ENCODE measurements around the gene GRB10. TPM values are rescaled to one million over a fixed set of nuclear protein-coding genes. Genes with fewer than 3 reads are reported as not detected.
A peak's percentile ranks its signal among the peaks of the same experiment; 100 is the strongest.

GRB10 gene
- total and polyA plus RNA-seq, 2 donors (not counting 3 experiments of a cell fraction or from before 2014, with no cell fraction given): 43.7 to 240 TPM

DNA sequence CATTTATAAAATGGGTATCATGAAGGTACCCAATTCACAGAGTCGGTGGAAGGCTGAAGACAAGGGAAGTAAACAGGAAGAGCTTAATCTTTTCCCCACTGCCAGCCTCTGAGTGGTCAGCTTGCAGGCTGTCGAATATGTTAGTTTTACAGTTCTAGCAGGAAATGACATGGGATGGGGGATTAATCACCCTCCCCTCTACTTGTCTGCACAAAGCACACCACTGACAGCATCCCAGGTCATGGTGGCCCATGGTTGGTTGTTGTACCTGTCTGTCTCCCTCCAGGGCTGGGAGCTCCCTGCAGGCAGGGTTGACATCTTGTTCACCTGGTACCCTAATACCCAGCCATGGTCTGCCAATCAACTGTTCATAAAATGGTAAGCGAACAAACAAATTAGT lies 55.6 kb downstream of the GRB10 start:
- Histone ChIP-seq H2AFZ (ENCODE audit: low read depth, low read length) (no peak overlapping the region), H3K4me1 (ENCODE audit: control insufficient read depth, extremely low read depth, insufficient read depth, low read length) (peaks cover 60% of the 10 kb centered on the region), H3K9me3 (replicated peaks; ENCODE audit: control insufficient read depth, insufficient read depth, low read length) (no peaks in the 10 kb centered on the region), H4K20me1 (replicated peaks; ENCODE audit: control insufficient read depth, extremely low read depth, insufficient read depth, low read length) (no peaks in the 10 kb centered on the region), H3K9me1 (replicated peaks; ENCODE audit: control insufficient read depth, extremely low read depth, insufficient read depth, low read length) (no peaks in the 10 kb centered on the region), H3K79me2 (ENCODE audit: control insufficient read depth, insufficient read depth, low read length) (peaks cover 92% of the 10 kb centered on the region), H3K4me3 (replicated peaks in 1 of 3; ENCODE audit: insufficient read depth in 1 of 3, low read depth in 1 of 3, low read length in 3 of 3) (no peak overlapping the region), H3K4me2 (ENCODE audit: insufficient read depth, low read length) (peak overlapping the region; percentile 18), H3K27ac (ENCODE audit: insufficient read depth, low read depth, low read length) (peak overlapping the region; percentile 29), H3K36me3 (ENCODE audit: control insufficient read depth in 2 of 2, extremely low read depth in 1 of 2, insufficient read depth in 2 of 2, low read length in 2 of 2) (peaks cover 0 to 18% of the 10 kb centered on the region in 2 experiments), H3K9ac (replicated peaks; ENCODE audit: extremely low read depth, insufficient read depth, low read length) (no peak overlapping the region), H3K27me3 (ENCODE audit: control insufficient read depth in 2 of 2, insufficient read depth in 2 of 2, low read length in 2 of 2) (no peaks in the 10 kb centered on the region)
- DNase-seq (ENCODE audit: low read depth, low spot score): peak; percentile 83
- intact Hi-C loops (cut with micrococcal nuclease) (loop anchor here (5.0 kb wide), 2 partner anchors 100 to 225 kb away; no protein-coding TSS in a partner anchor), dilution Hi-C loops (cut with MboI; ENCODE audit: extremely low pct_ligation_motif_present, low sequenced_read_pairs) (no loop called here)
- BruUV-seq (replicated peaks): no TSS peak
- peak; percentile 94 for FAIRE-seq
- TF ChIP-seq EZH2 (IDR thresholded peaks at IDR 0.05; ENCODE audit: borderline replicate concordance, low read depth, low read length, severe bottlenecking) (no peak), JUN (IDR thresholded peaks at IDR 0.05; ENCODE audit: borderline replicate concordance, insufficient read depth, insufficient read length, low read depth) (peak; percentile 51), MAX (IDR thresholded peaks at IDR 0.05; ENCODE audit: insufficient read depth, insufficient read length) (no peak), MYC (IDR thresholded peaks at IDR 0.05; ENCODE audit: low read depth, low read length) (no peak), POLR2AphosphoS5 (IDR thresholded peaks at IDR 0.05; ENCODE audit: insufficient read depth, low read depth, low read length) (peak; percentile 14), GATA2 (IDR thresholded peaks at IDR 0.05; ENCODE audit: insufficient read depth, insufficient read length, low read depth, low read length) (no peak), FOS (IDR thresholded peaks at IDR 0.05; ENCODE audit: borderline replicate concordance, insufficient read depth, low read length) (peak; percentile 41), CTCF (IDR thresholded peaks at IDR 0.05; ENCODE audit: extremely low read depth in 1 of 2, insufficient read depth in 1 of 2, low read depth in 1 of 2, low read length in 2 of 2) (no peak), POLR2A (IDR thresholded peaks at IDR 0.05; ENCODE audit: low read depth, low read length) (no peak)
- POLR2A ChIA-PET: no interaction called here
- CTCF ChIA-PET: interaction anchor here (0.6 to 2.6 kb wide), 3 partner anchors 12 to 414 kb away, joined by 3 to 8 read pairs (median 4); no protein-coding TSS in a partner anchor

Measured in endothelial cell of umbilical vein (primary cell).